LNCaP clone FGC (cell line): ENCODE measurements around the gene RCOR2.

Source experiments
- DNase-seq: peaks from one replicate; pipeline ENCODE4 v3.0.0-alpha.2; 2011; ENCODE audit warnings: low read depth
- H3K4me3 ChIP-seq: 2 replicates; pipeline ENCODE4 v1.5.1; 2011; ENCODE audit warnings: mild to moderate bottlenecking, low read depth, low read length, control low read depth
- TF ChIP-seq, protein P1 (sequence below): IDR thresholded peaks from 2 replicates; pipeline ENCODE4 v1.5.1; 2012; ENCODE audit warnings: mild to moderate bottlenecking; ENCODE audit not compliant: control insufficient read depth, insufficient read depth; ENCODE audit errors: extremely low read depth

RCOR2 gene

GRCh38 chr11:63911876-63912275 lies 5.1 kb downstream of the RCOR2 start:
- H3K4me3 ChIP-seq, result no peak overlapping the region
- TF ChIP-seq, protein P1, sequence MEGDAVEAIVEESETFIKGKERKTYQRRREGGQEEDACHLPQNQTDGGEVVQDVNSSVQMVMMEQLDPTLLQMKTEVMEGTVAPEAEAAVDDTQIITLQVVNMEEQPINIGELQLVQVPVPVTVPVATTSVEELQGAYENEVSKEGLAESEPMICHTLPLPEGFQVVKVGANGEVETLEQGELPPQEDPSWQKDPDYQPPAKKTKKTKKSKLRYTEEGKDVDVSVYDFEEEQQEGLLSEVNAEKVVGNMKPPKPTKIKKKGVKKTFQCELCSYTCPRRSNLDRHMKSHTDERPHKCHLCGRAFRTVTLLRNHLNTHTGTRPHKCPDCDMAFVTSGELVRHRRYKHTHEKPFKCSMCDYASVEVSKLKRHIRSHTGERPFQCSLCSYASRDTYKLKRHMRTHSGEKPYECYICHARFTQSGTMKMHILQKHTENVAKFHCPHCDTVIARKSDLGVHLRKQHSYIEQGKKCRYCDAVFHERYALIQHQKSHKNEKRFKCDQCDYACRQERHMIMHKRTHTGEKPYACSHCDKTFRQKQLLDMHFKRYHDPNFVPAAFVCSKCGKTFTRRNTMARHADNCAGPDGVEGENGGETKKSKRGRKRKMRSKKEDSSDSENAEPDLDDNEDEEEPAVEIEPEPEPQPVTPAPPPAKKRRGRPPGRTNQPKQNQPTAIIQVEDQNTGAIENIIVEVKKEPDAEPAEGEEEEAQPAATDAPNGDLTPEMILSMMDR, result no peak
- no peak for DNase-seq

GRCh38 chr11:63911440-63911839 lies 5.5 kb downstream of the RCOR2 start:
- DNase-seq, result no peak
- TF ChIP-seq, protein P1, result no peak
- H3K4me3 ChIP-seq, result no peak overlapping the region

DNA sequence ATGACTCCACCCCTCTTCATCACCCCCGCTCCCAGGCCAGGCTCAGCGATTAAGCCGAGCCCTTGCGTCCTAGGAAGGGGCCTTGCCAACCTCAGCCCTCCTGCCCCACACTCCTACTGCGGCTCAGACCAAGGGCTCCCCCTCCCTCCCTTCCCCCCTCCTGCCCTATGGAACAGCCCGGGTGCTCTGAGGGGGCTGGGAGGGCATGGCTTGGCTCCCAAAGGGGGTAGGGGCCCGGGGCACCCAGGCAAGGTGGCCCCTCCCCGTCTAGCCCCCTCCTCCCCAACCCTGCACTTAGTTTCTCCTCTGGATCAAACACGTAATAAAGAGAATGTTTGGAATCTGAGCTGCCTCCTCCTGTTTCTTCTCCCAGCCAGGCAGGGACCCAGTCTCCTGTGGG lies 6.3 kb downstream of the RCOR2 start:
- DNase-seq, result no peak
- no peak overlapping the region for H3K4me3 ChIP-seq
- TF ChIP-seq, protein P1, result no peak

- no peak for DNase-seq
- H3K4me3 ChIP-seq, result no peak overlapping the region
- TF ChIP-seq, protein P1, result no peak
These were observed 7.1 kb downstream of the RCOR2 start for GRCh38 chr11:63909591-63910506.

DNA sequence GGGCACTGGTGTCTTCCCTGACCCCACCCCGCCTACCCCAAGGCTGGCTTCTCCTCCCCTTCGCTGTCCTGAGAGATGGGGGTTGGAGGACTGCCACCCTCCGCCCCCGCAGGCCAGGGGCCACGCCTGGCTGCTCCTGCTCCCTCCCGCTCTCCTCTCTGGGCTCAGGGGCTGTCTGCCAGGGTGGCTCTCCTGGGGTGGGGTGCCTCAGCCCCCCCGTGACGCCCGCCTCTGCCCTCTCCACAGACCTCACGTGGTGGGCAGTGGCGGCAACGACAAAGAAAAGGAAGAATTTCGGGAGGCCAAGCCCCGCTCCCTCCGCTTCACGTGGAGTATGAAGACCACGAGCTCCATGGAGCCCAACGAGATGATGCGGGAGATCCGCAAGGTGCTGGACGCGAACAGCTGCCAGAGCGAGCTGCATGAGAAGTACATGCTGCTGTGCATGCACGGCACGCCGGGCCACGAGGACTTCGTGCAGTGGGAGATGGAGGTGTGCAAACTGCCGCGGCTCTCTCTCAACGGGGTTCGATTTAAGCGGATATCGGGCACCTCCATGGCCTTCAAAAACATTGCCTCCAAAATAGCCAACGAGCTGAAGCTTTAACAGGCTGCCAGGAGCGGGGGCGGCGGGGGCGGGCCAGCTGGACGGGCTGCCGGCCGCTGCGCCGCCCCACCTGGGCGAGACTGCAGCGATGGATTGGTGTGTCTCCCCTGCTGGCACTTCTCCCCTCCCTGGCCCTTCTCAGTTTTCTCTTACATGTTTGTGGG lies 8.1 kb downstream of the RCOR2 start:
- H3K4me3 ChIP-seq, result no peak overlapping the region
- no peak for DNase-seq
- TF ChIP-seq, protein P1, result no peak

- TF ChIP-seq, protein P1, result no peak
- DNase-seq, result no peak
- H3K4me3 ChIP-seq, result no peak overlapping the region
These were observed 9.0 kb downstream of the RCOR2 start for GRCh38 chr11:63907808-63908530.
